GM12878 (cell line): ENCODE data around the gene CCDC134. TPM values are rescaled to one million over a fixed set of nuclear protein-coding genes. Genes with fewer than 3 reads are reported as not detected.

Experiments
- CBX5 ChIP-seq: sonication (generic); IDR thresholded peaks from 2 replicates; pipeline ENCODE4 v1.6.1; 2016; ENCODE audit warnings: low read depth, moderate library complexity, mild to moderate bottlenecking, inconsistent platforms
- CREB1 ChIP-seq: IDR thresholded peaks from 2 replicates; pipeline ENCODE4 v1.6.1; 2012; ENCODE audit warnings: low read depth, mild to moderate bottlenecking, inconsistent platforms
- EGR1 ChIP-seq, 2 experiments: IDR thresholded peaks; 1 replicate in 1 of 2; 2 replicates in 1 of 2; pipeline ENCODE4 v1.6.1; 2011 to 2012; ENCODE audit warnings: low read depth in 2 of 2, low read length in 2 of 2, borderline replicate concordance in 1 of 2, mild to moderate bottlenecking in 1 of 2, moderate library complexity in 1 of 2
- FOS ChIP-seq: IDR thresholded peaks from 3 replicates; pipeline ENCODE4 v1.6.1; 2011; ENCODE audit warnings: borderline replicate concordance; ENCODE audit not compliant: insufficient read length; ENCODE audit errors: extremely low read depth
- GABPA ChIP-seq: IDR thresholded peaks from 2 replicates; pipeline ENCODE4 v1.6.1; 2014; ENCODE audit warnings: antibody characterized with exemption, low read depth, mild to moderate bottlenecking, inconsistent platforms
- JUND ChIP-seq: IDR thresholded peaks from 2 replicates; pipeline ENCODE4 v1.6.1; 2012; ENCODE audit warnings: low read depth, mild to moderate bottlenecking, low read length, improper control_type of control experiment, moderate library complexity
- MYC ChIP-seq: IDR thresholded peaks from 2 replicates; pipeline ENCODE4 v1.6.1; 2011; ENCODE audit warnings: mild to moderate bottlenecking, low read length, moderate library complexity, inconsistent platforms; ENCODE audit not compliant: insufficient read depth, insufficient replicate concordance, insufficient read length, severe bottlenecking
- NR2C1 ChIP-seq: fragments of 450-650 bp; IDR thresholded peaks from 2 replicates; pipeline ENCODE4 v1.6.1; 2017; ENCODE audit warnings: antibody characterized with exemption, mild to moderate bottlenecking, moderate library complexity
- RBBP5 ChIP-seq: fragments of 200-600 bp; sonication (generic); conservative IDR thresholded peaks from 2 replicates; pipeline ENCODE4 v1.6.1; 2016
- RFX5 ChIP-seq: IDR thresholded peaks from 2 replicates; pipeline ENCODE4 v1.6.1; 2011; ENCODE audit warnings: low read depth, low read length, improper control_type of control experiment
- SMAD5 ChIP-seq: IDR thresholded peaks from 2 replicates; pipeline ENCODE4 v1.6.1; 2016; ENCODE audit warnings: antibody characterized with exemption, low read depth
- SMC3 ChIP-seq: IDR thresholded peaks from 2 replicates; pipeline ENCODE4 v1.6.1; 2011; ENCODE audit warnings: low read length, improper control_type of control experiment, borderline replicate concordance
- ZNF274 ChIP-seq: IDR thresholded peaks from one replicate; pipeline ENCODE4 v1.8.0; 2011; ENCODE audit not compliant: insufficient read length, insufficient read depth
- polyA plus RNA-seq, 11 experiments: library from polyadenylated mRNA; depleted of rRNA in 4 of 11; unstranded in 6 of 11; stranded (reverse) in 5 of 11; fragments of >200 nt; fragmentation: Nextera tagmentation in 4 of 11; fragmentation: Illumina TruSeq in 1 of 11; extraction: Ambion mirVana in 4 of 11; extraction: Trizol in 1 of 11; gene quantifications; 1 replicate in 1 of 11; 2 replicates in 10 of 11; pipeline versions ENCODE4 v1.2.1 to v1.2.3, GENCODE V29; 2011 to 2016; ENCODE audit warnings: inconsistent platforms in 2 of 11, missing spikeins in 2 of 11, low read depth in 1 of 11
- total RNA-seq, 4 experiments: library from RNA; depleted of rRNA in 3 of 4; stranded (reverse); fragments of >200 nt in 3 of 4; fragmentation: Illumina TruSeq in 1 of 4; extraction: Trizol in 1 of 4; gene quantifications; 2 replicates each; pipeline versions ENCODE4 v1.2.1 to v1.2.3, GENCODE V29; 2013 to 2021
- TF ChIP-seq, protein P1 (sequence below): IDR thresholded peaks from 2 replicates; pipeline ENCODE4 v1.6.1; 2012; ENCODE audit warnings: low read depth, low read length, improper control_type of control experiment
- TF ChIP-seq, protein P2 (sequence below): fragments of 450-650 bp; IDR thresholded peaks from 2 replicates; pipeline ENCODE4 v1.6.1; 2018; ENCODE audit warnings: mild to moderate bottlenecking, low read depth, moderate library complexity; ENCODE audit not compliant: partially characterized antibody
- TF ChIP-seq, protein P3 (sequence below): IDR thresholded peaks from 2 replicates; pipeline ENCODE4 v1.6.1; 2012; ENCODE audit warnings: mild to moderate bottlenecking, low read depth, low read length
- TF ChIP-seq, protein P4 (sequence below): fragments of 150-350 bp; IDR thresholded peaks from 2 replicates; pipeline ENCODE4 v1.6.1; 2014; ENCODE audit warnings: mild to moderate bottlenecking, low read depth, low read length
- TF ChIP-seq, protein P5 (sequence below): fragments of 450-650 bp; IDR thresholded peaks from 2 replicates; pipeline ENCODE4 v1.6.1; 2017; ENCODE audit warnings: low read depth, mild to moderate bottlenecking, moderate library complexity

Gene CCDC134
- total and polyA plus RNA-seq, 10 of the 15 experiments (the other 5 are each of a cell fraction or from before 2014, with no cell fraction given), result 0.35 to 19.3 (median 11.8) TPM

DNA sequence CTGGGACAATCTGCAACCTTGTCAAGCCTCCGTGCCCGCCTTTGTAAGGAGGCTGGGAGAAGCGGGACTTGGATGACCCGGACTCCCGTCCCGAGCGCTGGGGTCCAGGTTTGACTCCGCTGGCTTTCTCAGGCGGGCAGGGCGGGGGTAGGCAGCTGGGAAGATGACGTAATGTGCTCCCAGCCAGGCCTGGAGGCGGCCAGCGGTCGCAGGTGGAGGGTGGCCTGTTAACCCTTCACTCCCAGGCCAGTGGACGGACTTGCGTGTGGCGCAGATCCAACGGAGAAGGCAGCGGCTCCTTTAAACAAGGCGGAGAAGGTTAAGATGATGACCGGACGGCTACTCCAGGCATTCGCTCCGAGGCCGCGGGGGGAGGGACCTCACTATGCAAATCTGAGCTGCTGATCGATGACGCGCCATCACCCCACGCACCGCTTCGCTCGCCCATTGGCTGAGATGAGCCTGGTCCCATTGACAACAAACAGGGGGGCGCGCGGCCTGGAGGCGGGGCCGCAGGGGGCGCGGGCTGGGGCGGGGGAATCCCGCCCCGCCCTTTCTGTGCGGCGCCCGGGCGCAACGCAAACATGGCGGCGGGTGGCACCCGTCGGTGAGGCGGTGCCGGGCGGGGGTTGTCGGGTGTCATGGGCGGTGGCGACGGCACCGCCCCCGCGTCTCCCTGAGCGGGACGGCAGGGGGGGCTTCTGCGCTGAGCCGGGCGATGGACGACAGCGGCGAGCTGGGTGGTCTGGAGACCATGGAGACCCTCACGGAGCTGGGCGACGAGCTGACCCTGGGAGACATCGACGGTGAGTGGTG is 32.3 kb downstream of the CCDC134 start, which contains the start of gene SREBF2 (continued):
- TF ChIP-seq, protein P1, sequence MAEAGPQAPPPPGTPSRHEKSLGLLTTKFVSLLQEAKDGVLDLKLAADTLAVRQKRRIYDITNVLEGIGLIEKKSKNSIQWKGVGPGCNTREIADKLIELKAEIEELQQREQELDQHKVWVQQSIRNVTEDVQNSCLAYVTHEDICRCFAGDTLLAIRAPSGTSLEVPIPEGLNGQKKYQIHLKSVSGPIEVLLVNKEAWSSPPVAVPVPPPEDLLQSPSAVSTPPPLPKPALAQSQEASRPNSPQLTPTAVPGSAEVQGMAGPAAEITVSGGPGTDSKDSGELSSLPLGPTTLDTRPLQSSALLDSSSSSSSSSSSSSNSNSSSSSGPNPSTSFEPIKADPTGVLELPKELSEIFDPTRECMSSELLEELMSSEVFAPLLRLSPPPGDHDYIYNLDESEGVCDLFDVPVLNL, result peak; percentile 40; the same call in 1 of the 2 replicates
- peak; percentile 56 to 82 for TF ChIP-seq EGR1 (IDR thresholded peaks at IDR 0.05; ENCODE audit: borderline replicate concordance in 1 of 2, low read depth in 2 of 2, low read length in 2 of 2)
- no peak; the same call in 1 of the 2 replicates for TF ChIP-seq SMC3
- TF ChIP-seq, protein P2, sequence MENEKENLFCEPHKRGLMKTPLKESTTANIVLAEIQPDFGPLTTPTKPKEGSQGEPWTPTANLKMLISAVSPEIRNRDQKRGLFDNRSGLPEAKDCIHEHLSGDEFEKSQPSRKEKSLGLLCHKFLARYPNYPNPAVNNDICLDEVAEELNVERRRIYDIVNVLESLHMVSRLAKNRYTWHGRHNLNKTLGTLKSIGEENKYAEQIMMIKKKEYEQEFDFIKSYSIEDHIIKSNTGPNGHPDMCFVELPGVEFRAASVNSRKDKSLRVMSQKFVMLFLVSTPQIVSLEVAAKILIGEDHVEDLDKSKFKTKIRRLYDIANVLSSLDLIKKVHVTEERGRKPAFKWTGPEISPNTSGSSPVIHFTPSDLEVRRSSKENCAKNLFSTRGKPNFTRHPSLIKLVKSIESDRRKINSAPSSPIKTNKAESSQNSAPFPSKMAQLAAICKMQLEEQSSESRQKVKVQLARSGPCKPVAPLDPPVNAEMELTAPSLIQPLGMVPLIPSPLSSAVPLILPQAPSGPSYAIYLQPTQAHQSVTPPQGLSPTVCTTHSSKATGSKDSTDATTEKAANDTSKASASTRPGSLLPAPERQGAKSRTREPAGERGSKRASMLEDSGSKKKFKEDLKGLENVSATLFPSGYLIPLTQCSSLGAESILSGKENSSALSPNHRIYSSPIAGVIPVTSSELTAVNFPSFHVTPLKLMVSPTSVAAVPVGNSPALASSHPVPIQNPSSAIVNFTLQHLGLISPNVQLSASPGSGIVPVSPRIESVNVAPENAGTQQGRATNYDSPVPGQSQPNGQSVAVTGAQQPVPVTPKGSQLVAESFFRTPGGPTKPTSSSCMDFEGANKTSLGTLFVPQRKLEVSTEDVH, result no peak
- TF ChIP-seq, protein P3, sequence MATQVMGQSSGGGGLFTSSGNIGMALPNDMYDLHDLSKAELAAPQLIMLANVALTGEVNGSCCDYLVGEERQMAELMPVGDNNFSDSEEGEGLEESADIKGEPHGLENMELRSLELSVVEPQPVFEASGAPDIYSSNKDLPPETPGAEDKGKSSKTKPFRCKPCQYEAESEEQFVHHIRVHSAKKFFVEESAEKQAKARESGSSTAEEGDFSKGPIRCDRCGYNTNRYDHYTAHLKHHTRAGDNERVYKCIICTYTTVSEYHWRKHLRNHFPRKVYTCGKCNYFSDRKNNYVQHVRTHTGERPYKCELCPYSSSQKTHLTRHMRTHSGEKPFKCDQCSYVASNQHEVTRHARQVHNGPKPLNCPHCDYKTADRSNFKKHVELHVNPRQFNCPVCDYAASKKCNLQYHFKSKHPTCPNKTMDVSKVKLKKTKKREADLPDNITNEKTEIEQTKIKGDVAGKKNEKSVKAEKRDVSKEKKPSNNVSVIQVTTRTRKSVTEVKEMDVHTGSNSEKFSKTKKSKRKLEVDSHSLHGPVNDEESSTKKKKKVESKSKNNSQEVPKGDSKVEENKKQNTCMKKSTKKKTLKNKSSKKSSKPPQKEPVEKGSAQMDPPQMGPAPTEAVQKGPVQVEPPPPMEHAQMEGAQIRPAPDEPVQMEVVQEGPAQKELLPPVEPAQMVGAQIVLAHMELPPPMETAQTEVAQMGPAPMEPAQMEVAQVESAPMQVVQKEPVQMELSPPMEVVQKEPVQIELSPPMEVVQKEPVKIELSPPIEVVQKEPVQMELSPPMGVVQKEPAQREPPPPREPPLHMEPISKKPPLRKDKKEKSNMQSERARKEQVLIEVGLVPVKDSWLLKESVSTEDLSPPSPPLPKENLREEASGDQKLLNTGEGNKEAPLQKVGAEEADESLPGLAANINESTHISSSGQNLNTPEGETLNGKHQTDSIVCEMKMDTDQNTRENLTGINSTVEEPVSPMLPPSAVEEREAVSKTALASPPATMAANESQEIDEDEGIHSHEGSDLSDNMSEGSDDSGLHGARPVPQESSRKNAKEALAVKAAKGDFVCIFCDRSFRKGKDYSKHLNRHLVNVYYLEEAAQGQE, result peak; percentile 54; the same call in 1 of the 2 replicates
- no peak for TF ChIP-seq NR2C1
- TF ChIP-seq ZNF274, result no peak
- TF ChIP-seq, protein P4, sequence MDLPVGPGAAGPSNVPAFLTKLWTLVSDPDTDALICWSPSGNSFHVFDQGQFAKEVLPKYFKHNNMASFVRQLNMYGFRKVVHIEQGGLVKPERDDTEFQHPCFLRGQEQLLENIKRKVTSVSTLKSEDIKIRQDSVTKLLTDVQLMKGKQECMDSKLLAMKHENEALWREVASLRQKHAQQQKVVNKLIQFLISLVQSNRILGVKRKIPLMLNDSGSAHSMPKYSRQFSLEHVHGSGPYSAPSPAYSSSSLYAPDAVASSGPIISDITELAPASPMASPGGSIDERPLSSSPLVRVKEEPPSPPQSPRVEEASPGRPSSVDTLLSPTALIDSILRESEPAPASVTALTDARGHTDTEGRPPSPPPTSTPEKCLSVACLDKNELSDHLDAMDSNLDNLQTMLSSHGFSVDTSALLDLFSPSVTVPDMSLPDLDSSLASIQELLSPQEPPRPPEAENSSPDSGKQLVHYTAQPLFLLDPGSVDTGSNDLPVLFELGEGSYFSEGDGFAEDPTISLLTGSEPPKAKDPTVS, result no peak
- TF ChIP-seq CBX5, result no peak
- TF ChIP-seq SMAD5, result peak; percentile 47; the same call in 1 of the 2 replicates
- TF ChIP-seq JUND, result peak; percentile 85; the same call in 1 of the 2 replicates
- TF ChIP-seq GABPA, result no peak
- no peak for TF ChIP-seq FOS
- TF ChIP-seq MYC, result no peak
- peak; percentile 72; the same call in 1 of the 2 replicates for TF ChIP-seq RFX5
- TF ChIP-seq, protein P5, sequence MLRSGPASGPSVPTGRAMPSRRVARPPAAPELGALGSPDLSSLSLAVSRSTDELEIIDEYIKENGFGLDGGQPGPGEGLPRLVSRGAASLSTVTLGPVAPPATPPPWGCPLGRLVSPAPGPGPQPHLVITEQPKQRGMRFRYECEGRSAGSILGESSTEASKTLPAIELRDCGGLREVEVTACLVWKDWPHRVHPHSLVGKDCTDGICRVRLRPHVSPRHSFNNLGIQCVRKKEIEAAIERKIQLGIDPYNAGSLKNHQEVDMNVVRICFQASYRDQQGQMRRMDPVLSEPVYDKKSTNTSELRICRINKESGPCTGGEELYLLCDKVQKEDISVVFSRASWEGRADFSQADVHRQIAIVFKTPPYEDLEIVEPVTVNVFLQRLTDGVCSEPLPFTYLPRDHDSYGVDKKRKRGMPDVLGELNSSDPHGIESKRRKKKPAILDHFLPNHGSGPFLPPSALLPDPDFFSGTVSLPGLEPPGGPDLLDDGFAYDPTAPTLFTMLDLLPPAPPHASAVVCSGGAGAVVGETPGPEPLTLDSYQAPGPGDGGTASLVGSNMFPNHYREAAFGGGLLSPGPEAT, result peak; percentile 96
- no peak for TF ChIP-seq RBBP5
- TF ChIP-seq CREB1, result peak; percentile 96
